Fibroblast of skin of scalp (primary cell): ENCODE results near the gene NEK2.
A peak's percentile ranks its signal among the peaks of the same experiment; 100 is the strongest.
"Not testable (repeated sequence)": the region's sequence is repeated elsewhere in the genome, so short reads cannot be mapped to it uniquely, and the experiment has no call there.

Experiments
- DNase-seq: peaks from one replicate; pipeline ENCODE4 v3.0.0-alpha.2; 2013

Gene NEK2

DNA sequence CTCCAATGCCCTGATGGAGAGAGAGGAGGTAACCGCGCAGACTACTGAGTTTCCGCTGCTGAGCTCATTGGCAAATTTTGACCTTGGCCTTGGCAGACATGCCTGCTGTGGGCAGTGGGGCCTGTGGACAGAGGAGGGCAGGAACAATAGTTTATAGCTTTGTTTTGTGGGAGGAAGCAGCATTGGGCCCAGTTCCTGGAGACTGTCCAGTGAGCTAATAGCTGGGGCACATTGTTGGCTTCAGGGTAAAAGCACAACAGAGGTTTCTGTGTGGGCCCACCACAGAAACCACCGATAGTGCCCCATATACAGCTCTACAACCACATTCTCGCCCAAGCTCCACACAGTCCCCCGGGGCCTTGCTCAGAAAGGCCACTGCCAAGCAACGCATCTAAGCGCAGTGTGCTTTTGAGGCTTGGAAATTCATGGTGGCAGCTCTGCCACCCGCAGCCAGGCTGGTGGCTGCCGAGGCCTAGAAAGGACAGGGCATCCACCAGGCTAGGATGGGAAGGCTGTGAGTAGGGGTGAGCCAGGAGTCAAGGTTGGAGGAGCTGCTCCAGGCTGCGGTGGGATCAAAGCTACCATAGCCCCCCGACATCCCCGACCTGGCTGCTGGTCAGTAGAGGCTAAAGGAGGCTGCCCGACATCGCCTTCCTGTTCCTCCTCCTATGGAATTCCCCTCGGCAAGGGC lies 43.2 kb downstream of the NEK2 start:
- no peak for DNase-seq

GRCh38 chr1:211631168-211631567 lies 44.3 kb downstream of the NEK2 start:
- no peak for DNase-seq

- DNase-seq, result peak; percentile 39
Measured at GRCh38 chr1:211630236-211631081, 45.0 kb downstream of the NEK2 start.

DNA sequence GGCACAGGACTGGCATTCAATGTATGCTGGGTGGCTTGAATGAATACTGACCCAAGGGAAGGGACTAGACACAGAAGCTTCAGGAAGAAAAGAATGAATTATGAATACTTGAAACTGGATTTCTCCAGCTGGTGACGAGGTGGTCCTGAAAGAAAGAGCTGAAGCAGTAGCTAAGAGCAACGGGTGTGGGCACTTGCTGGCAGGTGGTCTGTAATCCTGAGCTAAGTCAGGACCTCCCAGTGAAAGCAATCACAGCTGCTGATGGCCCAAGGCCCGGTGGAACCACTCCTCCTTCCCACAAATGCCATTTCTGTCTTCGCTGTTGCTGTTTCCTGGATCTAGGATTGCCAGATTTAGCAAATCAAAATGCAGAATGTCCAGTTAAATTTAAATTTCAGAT lies 47.0 kb downstream of the NEK2 start:
- DNase-seq, result no peak

DNA sequence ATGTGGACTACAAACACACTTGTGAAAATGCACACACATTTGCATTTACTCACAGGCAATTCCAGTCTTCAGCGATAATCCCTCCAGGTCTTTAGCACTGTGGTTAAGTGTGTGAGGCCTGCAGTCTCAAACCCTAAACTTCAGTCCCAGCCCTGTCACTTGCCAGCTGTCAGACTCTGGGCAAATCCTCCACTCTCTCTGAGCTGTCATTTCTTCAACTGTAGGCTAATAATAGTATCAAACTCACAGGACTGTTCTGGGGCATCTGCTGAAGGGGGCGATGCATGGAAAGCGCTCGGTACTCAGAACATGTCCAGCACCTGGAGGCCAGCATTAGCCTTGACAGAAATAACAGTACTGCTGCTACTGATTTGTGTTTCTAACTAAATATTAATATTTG lies 48.2 kb downstream of the NEK2 start:
- DNase-seq, result no peak

DNA sequence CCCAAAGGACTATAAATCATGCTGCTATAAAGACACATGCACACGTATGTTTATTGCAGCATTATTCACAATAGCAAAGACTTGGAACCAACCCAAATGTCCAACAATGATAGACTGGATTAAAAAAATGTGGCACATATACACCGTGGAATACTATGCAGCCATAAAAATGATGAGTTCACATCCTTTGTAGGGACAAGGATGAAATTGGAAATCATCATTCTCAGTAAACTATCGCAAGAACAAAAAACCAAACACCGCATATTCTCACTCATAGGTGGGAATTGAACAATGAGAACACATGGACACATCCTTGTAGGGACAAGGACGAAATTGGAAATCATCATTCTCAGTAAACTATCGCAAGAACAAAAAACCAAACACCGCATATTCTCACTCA lies 49.6 kb downstream of the NEK2 start:
- not testable (repeated sequence) for DNase-seq

DNA sequence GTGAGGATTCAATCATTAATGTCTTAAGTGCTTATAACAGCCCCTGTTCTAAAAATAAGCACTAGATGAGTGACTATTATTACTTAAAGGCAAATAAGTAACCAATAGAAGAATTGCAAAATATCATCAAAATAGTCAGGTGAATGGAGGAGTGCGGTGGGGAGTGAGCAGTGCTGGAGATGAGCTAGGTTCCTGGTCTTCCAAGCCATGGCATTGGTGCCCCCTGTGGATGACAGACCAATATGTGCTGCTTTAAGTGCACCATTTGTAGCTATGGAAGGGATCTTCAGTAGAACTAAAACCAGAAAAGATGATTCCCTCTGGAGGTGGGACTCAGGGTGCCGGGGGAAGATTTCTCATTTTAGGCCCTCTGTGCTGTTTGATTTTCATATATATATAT lies 50.4 kb downstream of the NEK2 start:
- DNase-seq, result no peak

GRCh38 chr1:211623515-211623914 lies 51.9 kb downstream of the NEK2 start:
- DNase-seq, result no peak

DNA sequence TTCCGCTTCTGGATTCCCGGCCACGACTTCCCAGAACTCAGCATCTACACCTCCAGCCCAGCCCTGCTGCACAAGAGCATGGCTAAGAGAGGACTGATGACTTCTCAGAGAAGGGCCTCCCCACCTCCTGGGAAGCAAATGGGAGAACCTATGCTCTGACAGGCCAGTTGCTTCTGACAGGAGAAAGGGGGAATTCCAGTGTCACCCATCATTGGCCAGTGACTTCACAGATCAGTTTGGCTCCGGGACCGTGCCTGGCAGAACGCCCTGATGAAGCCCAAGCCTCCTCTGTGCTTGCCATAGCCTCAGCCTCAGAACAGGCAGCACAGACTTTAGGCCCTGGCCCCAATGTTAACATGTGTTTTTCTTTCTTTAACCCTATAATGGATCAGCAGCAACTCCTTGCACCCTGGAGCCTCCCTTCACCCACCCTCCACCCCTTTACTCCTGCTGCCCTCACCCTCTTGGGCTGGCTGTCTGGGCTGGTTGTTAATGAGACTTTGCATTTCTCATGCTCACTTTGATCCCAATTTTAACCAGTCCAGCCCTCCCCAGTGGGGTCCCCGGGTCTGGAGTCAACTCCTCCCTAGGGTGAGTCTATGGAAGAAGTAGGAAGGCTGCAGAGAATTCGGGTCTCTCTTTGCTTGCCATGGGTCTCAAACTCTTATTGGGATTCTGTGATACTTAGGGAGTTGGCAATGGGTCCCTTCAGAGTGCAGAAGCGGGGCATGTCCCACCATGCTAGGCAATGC lies 53.8 kb downstream of the NEK2 start:
- DNase-seq, result no peak

- no peak for DNase-seq
Measured at GRCh38 chr1:211620097-211620496, 55.3 kb downstream of the NEK2 start.

DNA sequence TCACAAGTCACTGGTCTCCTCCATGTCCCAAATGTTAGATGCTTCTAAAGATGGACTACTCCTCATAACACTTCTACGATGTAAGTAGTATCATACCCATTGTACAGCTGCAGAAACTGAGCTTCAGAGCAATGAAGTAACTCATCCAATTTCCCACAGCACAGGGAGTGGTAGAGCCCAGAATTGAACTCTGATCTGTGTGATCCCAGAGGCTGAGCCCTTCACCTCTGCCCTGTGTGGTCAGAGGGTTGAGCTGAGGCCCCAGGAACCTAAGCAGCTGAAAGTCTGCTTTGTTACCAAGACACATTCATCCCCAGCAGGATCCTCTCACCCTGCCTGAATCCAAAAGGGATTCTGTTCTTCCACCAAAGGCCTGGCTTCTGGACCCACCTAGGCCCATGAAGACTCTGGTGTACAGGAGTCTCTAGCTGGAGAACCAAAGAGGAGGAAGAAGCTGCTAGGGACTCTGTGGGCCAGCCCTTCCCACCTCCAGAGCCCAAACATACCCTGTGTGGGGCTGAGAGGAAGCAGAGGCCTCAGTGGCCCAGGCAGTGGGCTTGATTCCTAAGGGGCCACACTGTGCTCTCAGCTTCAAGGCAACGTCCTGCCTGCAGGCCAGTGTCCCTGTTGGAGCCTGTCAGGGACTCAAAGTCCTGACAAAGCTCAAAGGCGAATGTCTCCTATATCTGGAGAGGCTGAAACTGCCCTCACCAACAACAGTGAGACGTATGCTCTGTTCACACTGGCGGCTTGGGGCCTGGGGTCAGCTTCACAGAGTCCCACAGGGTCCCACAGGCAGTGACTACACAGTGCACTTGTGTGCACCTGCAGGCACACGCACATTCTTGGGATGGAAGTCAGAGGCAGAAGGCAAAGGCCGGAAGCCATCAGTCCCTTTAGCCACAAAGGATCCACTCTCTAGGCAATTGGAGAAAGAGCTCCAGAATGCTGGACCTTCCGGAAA lies 56.1 kb downstream of the NEK2 start:
- no peak for DNase-seq

DNA sequence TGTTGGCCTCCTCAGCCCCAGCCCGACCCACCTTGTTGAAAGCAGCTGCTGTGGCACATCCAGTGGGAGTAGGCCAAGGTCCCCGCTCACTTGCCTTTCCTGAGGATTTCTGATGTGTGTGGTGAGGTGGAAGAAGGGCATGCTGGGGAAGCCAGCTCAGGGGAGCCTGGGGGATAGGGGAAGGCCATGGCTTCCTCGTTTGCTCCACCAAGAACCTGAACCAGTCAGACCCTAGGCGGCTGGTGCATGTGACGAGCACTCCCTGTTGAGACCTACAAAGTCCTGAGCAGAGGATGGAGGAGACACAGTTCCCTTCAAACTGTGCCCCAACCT lies 58.5 kb downstream of the NEK2 start:
- no peak for DNase-seq

GRCh38 chr1:211616231-211616964 lies 59.0 kb downstream of the NEK2 start:
- DNase-seq, result no peak

GRCh38 chr1:211614615-211615014 lies 60.8 kb downstream of the NEK2 start:
- DNase-seq, result no peak

DNA sequence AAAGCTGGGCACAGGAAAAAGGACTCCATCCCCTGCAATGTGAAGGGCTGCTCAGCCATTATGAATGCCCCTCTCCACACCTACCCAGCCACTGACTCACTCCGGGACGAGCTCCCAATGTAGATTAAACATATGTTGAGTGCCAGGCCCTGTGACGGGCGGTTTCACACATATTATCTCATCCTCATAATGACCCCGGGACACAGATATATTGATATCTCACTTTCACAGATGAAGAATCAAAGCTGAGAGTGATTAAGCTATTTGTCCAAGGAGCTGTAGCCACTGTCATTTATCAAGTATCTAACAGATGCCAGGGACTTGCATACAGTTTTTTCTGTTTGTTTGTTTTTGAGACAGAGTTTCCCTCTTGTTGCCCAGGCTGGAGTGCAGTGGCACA lies 61.5 kb downstream of the NEK2 start:
- DNase-seq, result no peak

DNA sequence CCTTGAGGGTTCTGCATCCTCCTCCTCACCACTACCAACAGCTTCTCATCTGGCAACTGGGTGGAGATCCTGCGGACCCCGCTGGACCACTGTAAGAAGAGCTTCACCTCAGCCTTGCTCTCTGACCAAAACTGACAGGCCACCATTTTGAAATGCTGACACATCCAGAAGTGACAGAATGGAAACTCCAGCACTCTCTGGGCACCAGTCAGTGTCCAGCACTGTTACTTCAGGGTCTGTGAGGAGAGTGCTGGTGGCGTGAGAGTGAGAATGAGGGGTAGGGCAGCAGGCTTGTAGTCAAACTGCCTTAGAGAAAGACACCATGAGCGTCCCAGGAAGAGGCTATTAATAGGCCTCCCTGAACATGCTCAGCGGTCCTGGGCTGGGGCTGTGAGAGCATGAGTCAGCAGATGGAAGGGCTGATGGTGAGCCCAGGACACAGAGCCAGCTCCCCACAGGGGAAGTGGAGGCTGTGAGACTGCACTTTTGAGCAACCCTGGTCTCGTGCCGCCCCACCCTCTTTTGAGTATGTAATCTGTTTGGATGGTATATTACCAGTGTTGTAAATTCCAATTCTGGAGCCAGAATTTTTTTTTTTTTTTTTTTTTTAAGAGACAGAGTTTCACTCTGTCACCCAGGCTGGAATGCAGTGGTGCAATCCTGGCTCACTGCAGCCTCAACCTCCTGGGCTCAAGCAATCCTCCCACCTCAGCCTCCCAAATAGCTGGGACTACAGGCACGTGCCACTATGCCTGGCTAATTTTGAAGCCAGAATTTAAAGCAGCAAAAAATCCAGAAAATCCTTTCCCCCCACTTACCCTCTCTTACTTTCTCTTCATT lies 62.1 kb downstream of the NEK2 start:
- DNase-seq, result peak; percentile 97

- DNase-seq, result no peak
Measured at GRCh38 chr1:211612786-211613107, 62.7 kb downstream of the NEK2 start.
